ENCODE data around the gene CRACDL.
"Not testable (repeated sequence)": the region's sequence is repeated elsewhere in the genome, so short reads cannot be mapped to it uniquely, and the experiment has no call there.

CRACDL gene

GRCh38 chr2:98902209-98903063 lies 33.6 kb downstream of the CRACDL start:
- no peak for TF ChIP-seq CTCF (IDR thresholded peaks at IDR 0.05; ENCODE audit: control insufficient read depth, insufficient read depth, low read depth, low read length, missing control alignments)
- DNase-seq (ENCODE audit: low read depth): no peak
- no peak overlapping the region for H3K4me3 ChIP-seq (ENCODE audit: control insufficient read depth, low read depth, low read length)

- no peak for DNase-seq (ENCODE audit: low read depth)
- TF ChIP-seq CTCF (IDR thresholded peaks at IDR 0.05; ENCODE audit: control insufficient read depth, insufficient read depth, low read depth, low read length, missing control alignments): no peak
- no peak overlapping the region for H3K4me3 ChIP-seq (ENCODE audit: control insufficient read depth, low read depth, low read length)
Observed at GRCh38 chr2:98901702-98902101, 34.3 kb downstream of the CRACDL start.

- H3K4me3 ChIP-seq (ENCODE audit: control insufficient read depth, low read depth, low read length): no peak overlapping the region
- TF ChIP-seq CTCF (IDR thresholded peaks at IDR 0.05; ENCODE audit: control insufficient read depth, insufficient read depth, low read depth, low read length, missing control alignments): no peak
- no peak for DNase-seq (ENCODE audit: low read depth)
Observed at GRCh38 chr2:98901291-98901690, 34.7 kb downstream of the CRACDL start.

- TF ChIP-seq CTCF (IDR thresholded peaks at IDR 0.05; ENCODE audit: control insufficient read depth, insufficient read depth, low read depth, low read length, missing control alignments): no peak
- no peak overlapping the region for H3K4me3 ChIP-seq (ENCODE audit: control insufficient read depth, low read depth, low read length)
- no peak for DNase-seq (ENCODE audit: low read depth)
Observed at GRCh38 chr2:98900721-98901120, 35.3 kb downstream of the CRACDL start.

- H3K4me3 ChIP-seq (ENCODE audit: control insufficient read depth, low read depth, low read length); DNase-seq (ENCODE audit: low read depth): not testable (repeated sequence)
Observed at GRCh38 chr2:98899703-98900078, 36.3 kb downstream of the CRACDL start.

- TF ChIP-seq CTCF (IDR thresholded peaks at IDR 0.05; ENCODE audit: control insufficient read depth, insufficient read depth, low read depth, low read length, missing control alignments): no peak
- H3K4me3 ChIP-seq (ENCODE audit: control insufficient read depth, low read depth, low read length): no peak overlapping the region
- DNase-seq (ENCODE audit: low read depth): no peak
Observed at GRCh38 chr2:98899041-98899702, 36.9 kb downstream of the CRACDL start.

- no peak overlapping the region for H3K4me3 ChIP-seq (ENCODE audit: control insufficient read depth, low read depth, low read length)
- DNase-seq (ENCODE audit: low read depth): no peak
- TF ChIP-seq CTCF (IDR thresholded peaks at IDR 0.05; ENCODE audit: control insufficient read depth, insufficient read depth, low read depth, low read length, missing control alignments): no peak
Observed at GRCh38 chr2:98898423-98898841, 37.6 kb downstream of the CRACDL start.
